ENCODE measurements around the gene PHLDB3.
"Not testable (repeated sequence)": the region's sequence is repeated elsewhere in the genome, so short reads cannot be mapped to it uniquely, and the experiment has no call there.

Gene PHLDB3

DNA sequence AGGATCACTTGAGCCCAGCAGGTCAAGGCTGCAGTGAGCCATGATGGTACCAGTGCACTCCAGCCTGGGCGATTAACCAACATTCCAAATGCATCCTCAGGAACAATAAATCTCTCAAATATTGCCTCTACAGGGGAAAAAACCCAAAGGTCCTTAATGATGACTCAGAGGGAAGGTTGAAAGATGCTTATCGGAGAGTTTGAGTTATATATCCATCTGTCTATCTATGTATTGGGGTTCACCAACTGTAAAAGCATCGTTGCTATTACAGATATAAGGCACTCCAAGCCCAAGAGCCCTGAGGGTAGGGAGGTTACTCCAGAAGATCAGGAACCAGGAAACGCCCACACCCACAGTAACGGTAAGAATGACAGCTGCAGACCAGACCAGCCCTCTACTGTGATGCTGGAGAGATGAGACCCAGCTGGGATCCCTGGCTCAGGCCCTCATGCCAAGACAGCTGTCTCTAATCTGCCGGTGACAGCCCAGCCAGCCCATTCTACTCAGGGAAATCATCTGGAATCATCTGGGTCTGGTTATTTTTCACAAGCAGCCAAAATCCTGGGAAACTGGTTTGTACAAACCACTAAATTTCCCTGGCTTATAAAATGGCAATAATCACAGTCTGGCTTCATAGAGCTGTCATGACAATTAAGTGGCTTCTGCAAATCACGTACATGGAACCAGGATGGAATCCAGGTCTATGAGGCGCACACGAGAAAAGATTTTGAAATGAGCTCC, 66.1 kb downstream of the PHLDB3 start:
- POLR2A ChIA-PET: no interaction called here
- CTCF ChIA-PET: interaction anchor here (1.0 to 1.4 kb wide), 2 partner anchors 9 to 81 kb away, joined by 3 to 5 read pairs; no protein-coding TSS in a partner anchor
- TF ChIP-seq L3MBTL2 (conservative IDR thresholded peaks at IDR 0.05): no peak
- no peak for TF ChIP-seq HDGF (IDR thresholded peaks at IDR 0.05; ENCODE audit: borderline replicate concordance)
- TF ChIP-seq BHLHE40 (IDR thresholded peaks at IDR 0.05; ENCODE audit: borderline replicate concordance): no peak
- no peak for TF ChIP-seq TARDBP (IDR thresholded peaks at IDR 0.05)
- TF ChIP-seq CTBP1 (IDR thresholded peaks at IDR 0.05; ENCODE audit: borderline replicate concordance): no peak
- no peak for TF ChIP-seq FOXM1 (IDR thresholded peaks at IDR 0.05; ENCODE audit: borderline replicate concordance)
- TF ChIP-seq FOXA1 (IDR thresholded peaks at IDR 0.05): no peak
- TF ChIP-seq, protein P1, sequence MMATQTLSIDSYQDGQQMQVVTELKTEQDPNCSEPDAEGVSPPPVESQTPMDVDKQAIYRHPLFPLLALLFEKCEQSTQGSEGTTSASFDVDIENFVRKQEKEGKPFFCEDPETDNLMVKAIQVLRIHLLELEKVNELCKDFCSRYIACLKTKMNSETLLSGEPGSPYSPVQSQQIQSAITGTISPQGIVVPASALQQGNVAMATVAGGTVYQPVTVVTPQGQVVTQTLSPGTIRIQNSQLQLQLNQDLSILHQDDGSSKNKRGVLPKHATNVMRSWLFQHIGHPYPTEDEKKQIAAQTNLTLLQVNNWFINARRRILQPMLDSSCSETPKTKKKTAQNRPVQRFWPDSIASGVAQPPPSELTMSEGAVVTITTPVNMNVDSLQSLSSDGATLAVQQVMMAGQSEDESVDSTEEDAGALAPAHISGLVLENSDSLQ (IDR thresholded peaks at IDR 0.05): no peak
- TF ChIP-seq FOXK2 (IDR thresholded peaks at IDR 0.05): no peak
- TF ChIP-seq ELF4 (IDR thresholded peaks at IDR 0.05): no peak
- TF ChIP-seq SP1 (IDR thresholded peaks at IDR 0.05): no peak
- TF ChIP-seq NFRKB (IDR thresholded peaks at IDR 0.05): no peak
- TF ChIP-seq SUZ12 (IDR thresholded peaks at IDR 0.05): no peak
- DNase-seq (ENCODE audit: extremely low spot score): no peak

DNA sequence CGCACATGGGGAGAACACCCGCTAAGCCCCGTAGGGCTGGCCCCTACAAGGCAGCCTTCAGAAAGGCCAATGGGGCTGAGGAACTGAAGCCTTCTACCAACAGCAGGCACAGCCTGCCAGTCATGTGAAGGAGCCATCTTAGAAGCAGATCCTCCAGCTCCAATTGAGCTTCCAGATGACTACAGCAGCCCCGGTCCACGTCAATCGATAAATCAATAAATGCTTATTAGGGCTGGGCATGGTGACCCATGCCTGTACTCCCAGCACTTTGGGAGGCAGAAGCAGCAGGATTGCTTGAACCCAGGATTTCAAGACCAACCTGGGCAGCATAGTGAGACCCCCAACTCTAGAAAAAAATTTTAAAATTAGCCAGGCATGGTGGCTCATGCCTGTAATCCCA, 66.8 kb downstream of the PHLDB3 start:
- no peak for DNase-seq (ENCODE audit: extremely low spot score)
- ChIA-PET POLR2A (no interaction called here), CTCF (no interaction called here)
- TF ChIP-seq BHLHE40 (IDR thresholded peaks at IDR 0.05; ENCODE audit: borderline replicate concordance) (no peak), L3MBTL2 (conservative IDR thresholded peaks at IDR 0.05) (no peak), ZNF384 (IDR thresholded peaks at IDR 0.05) (no peak), LEF1 (IDR thresholded peaks at IDR 0.05; ENCODE audit: borderline replicate concordance) (no peak), ARNT (IDR thresholded peaks at IDR 0.05) (no peak), TARDBP (IDR thresholded peaks at IDR 0.05) (no peak), SUZ12 (IDR thresholded peaks at IDR 0.05) (no peak), HDGF (IDR thresholded peaks at IDR 0.05; ENCODE audit: borderline replicate concordance) (no peak), FOXK2 (IDR thresholded peaks at IDR 0.05) (no peak), CTBP1 (IDR thresholded peaks at IDR 0.05; ENCODE audit: borderline replicate concordance) (no peak), SP1 (IDR thresholded peaks at IDR 0.05) (no peak), FOXM1 (IDR thresholded peaks at IDR 0.05; ENCODE audit: borderline replicate concordance) (no peak), FOXA1 (IDR thresholded peaks at IDR 0.05) (no peak), ELF4 (IDR thresholded peaks at IDR 0.05) (no peak)
- TF ChIP-seq, protein P1 (IDR thresholded peaks at IDR 0.05): no peak

DNA sequence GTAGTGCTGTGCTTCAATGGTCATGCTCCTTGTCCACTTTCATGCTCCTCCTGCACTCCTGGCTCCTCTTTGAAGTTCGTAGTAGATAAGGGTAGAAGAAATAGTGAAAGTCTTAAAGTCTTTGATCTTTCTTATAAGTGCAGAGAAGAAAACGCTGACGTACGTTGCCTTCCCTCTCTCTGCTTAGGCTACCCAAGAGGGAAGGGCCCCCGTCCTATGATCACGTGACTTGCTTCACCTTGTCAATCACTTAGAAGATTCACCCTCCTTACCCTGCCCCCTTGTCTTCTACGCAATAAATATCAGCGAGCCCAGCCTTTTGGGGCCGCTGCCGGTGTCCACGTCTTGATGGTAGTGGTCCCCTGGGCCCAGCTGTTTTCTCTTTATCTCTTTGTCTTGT, 67.3 kb downstream of the PHLDB3 start:
- DNase-seq (ENCODE audit: extremely low spot score); POLR2A ChIA-PET: not testable (repeated sequence)
- CTCF ChIA-PET: interaction anchor here (0.6 kb wide), 1 partner anchor 1127 kb away, joined by 3 read pairs; no protein-coding TSS in a partner anchor

DNA sequence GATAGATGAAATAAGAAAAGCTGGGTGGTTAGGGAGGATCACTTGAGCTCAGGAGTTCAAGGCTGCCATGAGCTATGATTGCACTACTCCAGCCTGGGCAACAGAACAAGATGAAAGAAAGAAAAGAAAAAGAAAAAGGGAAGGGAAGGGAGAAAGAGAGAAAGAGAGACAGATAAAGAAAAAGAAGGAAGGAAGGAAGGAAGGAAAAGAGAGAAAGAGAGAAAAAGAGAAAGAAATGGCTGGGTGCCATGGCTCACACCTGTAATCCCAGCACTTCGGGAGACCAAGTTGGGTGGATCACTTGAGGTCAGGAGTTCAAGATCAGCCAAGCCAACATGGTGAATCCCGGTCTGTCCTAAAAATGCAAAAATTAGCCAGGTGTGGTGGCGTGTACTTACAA, 68.8 kb downstream of the PHLDB3 start:
- POLR2A ChIA-PET: no interaction called here
- TF ChIP-seq, protein P1 (IDR thresholded peaks at IDR 0.05): no peak
- no peak for TF ChIP-seq HDGF (IDR thresholded peaks at IDR 0.05; ENCODE audit: borderline replicate concordance)
- TF ChIP-seq BHLHE40 (IDR thresholded peaks at IDR 0.05; ENCODE audit: borderline replicate concordance): no peak
- TF ChIP-seq ARNT (IDR thresholded peaks at IDR 0.05): no peak
- TF ChIP-seq ZNF384 (IDR thresholded peaks at IDR 0.05): no peak
- TF ChIP-seq L3MBTL2 (conservative IDR thresholded peaks at IDR 0.05): no peak
- no peak for TF ChIP-seq NFRKB (IDR thresholded peaks at IDR 0.05)
- TF ChIP-seq ELF4 (IDR thresholded peaks at IDR 0.05): no peak
- no peak for TF ChIP-seq SUZ12 (IDR thresholded peaks at IDR 0.05)
- no peak for TF ChIP-seq LEF1 (IDR thresholded peaks at IDR 0.05; ENCODE audit: borderline replicate concordance)
- DNase-seq (ENCODE audit: extremely low spot score): no peak
- CTCF ChIA-PET: interaction anchor here (0.7 to 0.8 kb wide), 2 partner anchors 11 to 159 kb away, joined by 3 read pairs; no protein-coding TSS in a partner anchor

DNA sequence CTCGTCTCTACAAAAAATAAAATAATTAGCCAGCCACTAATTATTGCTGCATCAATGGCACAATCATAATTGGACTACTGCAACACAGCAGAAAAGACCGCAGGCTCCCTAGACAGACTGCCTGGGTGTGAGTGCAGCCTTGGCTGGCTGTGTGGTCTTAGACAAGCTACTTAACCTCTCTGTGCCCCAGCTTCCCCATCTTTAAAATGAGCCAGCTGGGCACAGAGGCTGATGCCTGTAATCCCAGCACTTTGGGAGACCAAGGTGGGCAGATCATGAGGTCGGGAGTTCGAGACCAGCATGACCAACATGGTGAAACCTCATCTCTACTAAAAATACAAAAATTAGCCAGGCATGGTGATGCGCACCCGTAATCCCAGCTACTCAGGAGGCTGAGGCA, 70.9 kb downstream of the PHLDB3 start:
- ChIA-PET CTCF (no interaction called here), POLR2A (no interaction called here)
- TF ChIP-seq TARDBP (IDR thresholded peaks at IDR 0.05) (no peak), L3MBTL2 (conservative IDR thresholded peaks at IDR 0.05) (no peak), NFRKB (IDR thresholded peaks at IDR 0.05) (no peak), ARNT (IDR thresholded peaks at IDR 0.05) (no peak), SUZ12 (IDR thresholded peaks at IDR 0.05) (no peak), FOXK2 (IDR thresholded peaks at IDR 0.05) (no peak), ELF4 (IDR thresholded peaks at IDR 0.05) (no peak), SP1 (IDR thresholded peaks at IDR 0.05) (no peak), BHLHE40 (IDR thresholded peaks at IDR 0.05; ENCODE audit: borderline replicate concordance) (no peak), FOXA1 (IDR thresholded peaks at IDR 0.05) (no peak), ZNF384 (IDR thresholded peaks at IDR 0.05) (no peak), LEF1 (IDR thresholded peaks at IDR 0.05; ENCODE audit: borderline replicate concordance) (no peak), FOXM1 (IDR thresholded peaks at IDR 0.05; ENCODE audit: borderline replicate concordance) (no peak), CTBP1 (IDR thresholded peaks at IDR 0.05; ENCODE audit: borderline replicate concordance) (no peak)
- TF ChIP-seq, protein P1 (IDR thresholded peaks at IDR 0.05): no peak
- DNase-seq (ENCODE audit: extremely low spot score): no peak
